ENCODE results near the gene CDHR5. TPM values are rescaled to one million over a fixed set of nuclear protein-coding genes. Genes with fewer than 3 reads are reported as not detected.

Gene CDHR5
- polyA plus RNA-seq, 1 of the 3 experiments (the other 2 are of a cell fraction) = not detected

- POLR2A ChIA-PET = no interaction called here
- Histone ChIP-seq H3K4me3 (ENCODE audit: low read depth in 2 of 2, low read length in 1 of 2) (no peak overlapping the region), H3F3A (replicated peaks; ENCODE audit: insufficient read depth) (no peaks in the 10 kb centered on the region), H3K4me1 (ENCODE audit: control insufficient read depth in 1 of 2, insufficient read depth in 2 of 2, low read depth in 1 of 2, low read length in 1 of 2) (no peaks in the 10 kb centered on the region), H3K9me3 (no peaks in the 10 kb centered on the region), H3K27me3 (ENCODE audit: insufficient read depth) (no peaks in the 10 kb centered on the region), H3K9me2 (no peaks in the 10 kb centered on the region), H2AFZ (ENCODE audit: low read depth) (no peak overlapping the region), H3K79me2 (ENCODE audit: insufficient read depth) (peaks cover 18% of the 10 kb centered on the region), H3K36me3 (replicated peaks in 1 of 2; ENCODE audit: control insufficient read depth in 1 of 2, insufficient read depth in 2 of 2, low read length in 1 of 2) (peaks cover 41 to 75% of the 10 kb centered on the region in 2 experiments), H3K9ac (no peak overlapping the region), H3K4me2 (no peak overlapping the region), H4K20me1 (ENCODE audit: insufficient read depth) (peaks cover 22% of the 10 kb centered on the region; the same call in 1 of the 2 replicates), H3K27ac (ENCODE audit: low read depth in 2 of 2, low read length in 1 of 2) (no peak overlapping the region)
- no peak for TF ChIP-seq YY1 (IDR thresholded peaks at IDR 0.05; ENCODE audit: low read depth)
- no peak for TF ChIP-seq FOXJ3 (CRISPR knock-in tag; IDR thresholded peaks at IDR 0.05)
- no peak for TF ChIP-seq EP300 (IDR thresholded peaks at IDR 0.05; ENCODE audit: borderline replicate concordance in 1 of 2, low read depth in 1 of 2, low read length in 1 of 2)
- TF ChIP-seq, protein P1, sequence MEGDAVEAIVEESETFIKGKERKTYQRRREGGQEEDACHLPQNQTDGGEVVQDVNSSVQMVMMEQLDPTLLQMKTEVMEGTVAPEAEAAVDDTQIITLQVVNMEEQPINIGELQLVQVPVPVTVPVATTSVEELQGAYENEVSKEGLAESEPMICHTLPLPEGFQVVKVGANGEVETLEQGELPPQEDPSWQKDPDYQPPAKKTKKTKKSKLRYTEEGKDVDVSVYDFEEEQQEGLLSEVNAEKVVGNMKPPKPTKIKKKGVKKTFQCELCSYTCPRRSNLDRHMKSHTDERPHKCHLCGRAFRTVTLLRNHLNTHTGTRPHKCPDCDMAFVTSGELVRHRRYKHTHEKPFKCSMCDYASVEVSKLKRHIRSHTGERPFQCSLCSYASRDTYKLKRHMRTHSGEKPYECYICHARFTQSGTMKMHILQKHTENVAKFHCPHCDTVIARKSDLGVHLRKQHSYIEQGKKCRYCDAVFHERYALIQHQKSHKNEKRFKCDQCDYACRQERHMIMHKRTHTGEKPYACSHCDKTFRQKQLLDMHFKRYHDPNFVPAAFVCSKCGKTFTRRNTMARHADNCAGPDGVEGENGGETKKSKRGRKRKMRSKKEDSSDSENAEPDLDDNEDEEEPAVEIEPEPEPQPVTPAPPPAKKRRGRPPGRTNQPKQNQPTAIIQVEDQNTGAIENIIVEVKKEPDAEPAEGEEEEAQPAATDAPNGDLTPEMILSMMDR (IDR thresholded peaks at IDR 0.05) = peak; percentile 21; the same call in 1 of the 2 replicates
- WGBS (ENCODE audit: low lambda C conversion rate) = no CpG with 5 or more reads among the region's 29 CpGs
- DNase-seq = peak; percentile 63
- CTCF ChIA-PET = no interaction called here
Observed at GRCh38 chr11:597166-597725, 27.5 kb downstream of the CDHR5 start.

DNA sequence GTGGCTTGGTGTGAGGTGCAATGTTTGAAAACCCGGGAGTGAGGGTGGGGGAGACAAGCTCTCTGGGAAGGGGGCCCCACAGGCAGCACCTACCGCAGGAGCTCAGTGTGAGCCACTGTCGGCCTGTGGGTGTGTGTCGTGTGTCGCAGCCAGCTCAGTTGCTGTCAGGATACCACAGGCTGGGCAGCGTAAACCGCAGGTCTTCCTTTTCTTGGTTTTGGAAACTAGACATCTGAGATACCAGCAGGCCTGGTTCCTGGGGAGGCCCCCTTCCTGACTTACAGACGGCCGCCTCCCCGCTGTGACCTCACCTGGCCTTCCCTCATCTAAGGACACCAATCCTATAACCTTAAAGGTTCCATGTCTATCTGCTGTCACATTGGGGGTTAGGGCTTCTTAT, 28.4 kb downstream of the CDHR5 start:
- Histone ChIP-seq H2AFZ (ENCODE audit: low read depth) (no peak overlapping the region), H3K9me2 (no peaks in the 10 kb centered on the region), H3F3A (replicated peaks; ENCODE audit: insufficient read depth) (no peaks in the 10 kb centered on the region), H3K79me2 (ENCODE audit: insufficient read depth) (peaks cover 26% of the 10 kb centered on the region), H3K27ac (ENCODE audit: low read depth in 2 of 2, low read length in 1 of 2) (no peak overlapping the region), H3K9ac (no peak overlapping the region), H3K36me3 (replicated peaks in 1 of 2; ENCODE audit: control insufficient read depth in 1 of 2, insufficient read depth in 2 of 2, low read length in 1 of 2) (peaks cover 37 to 71% of the 10 kb centered on the region in 2 experiments), H3K4me2 (no peak overlapping the region), H3K4me3 (ENCODE audit: low read depth in 2 of 2, low read length in 1 of 2) (no peak overlapping the region), H3K27me3 (ENCODE audit: insufficient read depth) (no peaks in the 10 kb centered on the region), H3K9me3 (no peaks in the 10 kb centered on the region), H3K4me1 (ENCODE audit: control insufficient read depth in 1 of 2, insufficient read depth in 2 of 2, low read depth in 1 of 2, low read length in 1 of 2) (no peaks in the 10 kb centered on the region), H4K20me1 (ENCODE audit: insufficient read depth) (peaks cover 22% of the 10 kb centered on the region; the same call in 1 of the 2 replicates)
- ChIA-PET CTCF (interaction anchor here (1.3 kb wide), 1 partner anchor 10 kb away, joined by 5 read pairs; no protein-coding TSS in a partner anchor), POLR2A (no interaction called here)
- DNase-seq = no peak
- TF ChIP-seq REST (IDR thresholded peaks at IDR 0.05; ENCODE audit: low read depth, low read length) (no peak), TEAD4 (IDR thresholded peaks at IDR 0.05; ENCODE audit: borderline replicate concordance, insufficient read depth) (no peak), GABPA (IDR thresholded peaks at IDR 0.05; ENCODE audit: low read depth) (no peak), POLR2AphosphoS5 (IDR thresholded peaks at IDR 0.05; ENCODE audit: low read depth, low read length) (no peak), RXRA (IDR thresholded peaks at IDR 0.05; ENCODE audit: borderline replicate concordance, low read depth) (no peak), SIN3A (IDR thresholded peaks at IDR 0.05; ENCODE audit: borderline replicate concordance, low read depth, low read length) (no peak)
- 98% methylated on average over 9 of the region's 10 CpGs for WGBS (ENCODE audit: low lambda C conversion rate)
